LoVo (cell line): ENCODE measurements around the gene SMIM28.
"Not testable (repeated sequence)": the region's sequence is repeated elsewhere in the genome, so short reads cannot be mapped to it uniquely, and the experiment has no call there.

Experiments
- DNase-seq: peaks from one replicate; pipeline ENCODE4 v3.0.0-alpha.2; 2016; ENCODE audit warnings: low spot score

The SMIM28 gene

GRCh38 chr6:138377844-138378243, at the start of gene SMIM28:
TSS of gene SMIM28 (plus strand) at chr6:138377905. CDS start at chr6:138378073, 168 bp downstream.
- no peak for DNase-seq

DNA sequence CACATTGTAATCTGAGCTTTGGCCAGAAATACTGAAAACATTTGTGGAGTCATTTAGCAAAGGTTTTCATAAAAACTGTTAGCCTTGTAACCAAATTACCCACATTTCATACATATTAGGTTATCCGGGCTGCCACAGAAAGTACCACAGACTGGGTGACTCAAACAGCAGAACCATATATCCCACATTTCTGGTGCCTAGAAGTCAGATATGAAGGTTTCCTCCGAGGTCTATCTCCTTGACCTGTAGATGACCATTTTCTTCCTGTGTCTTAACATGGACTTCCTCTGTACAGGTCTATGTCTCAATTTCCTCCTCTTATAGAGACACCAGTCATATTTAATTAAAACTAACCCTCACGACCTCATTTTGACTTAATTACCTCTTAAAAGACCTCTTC, 49.5 kb upstream of the SMIM28 start:
- DNase-seq = no peak

GRCh38 chr6:138330763-138331162, 46.9 kb upstream of the SMIM28 start:
- DNase-seq = no peak

DNA sequence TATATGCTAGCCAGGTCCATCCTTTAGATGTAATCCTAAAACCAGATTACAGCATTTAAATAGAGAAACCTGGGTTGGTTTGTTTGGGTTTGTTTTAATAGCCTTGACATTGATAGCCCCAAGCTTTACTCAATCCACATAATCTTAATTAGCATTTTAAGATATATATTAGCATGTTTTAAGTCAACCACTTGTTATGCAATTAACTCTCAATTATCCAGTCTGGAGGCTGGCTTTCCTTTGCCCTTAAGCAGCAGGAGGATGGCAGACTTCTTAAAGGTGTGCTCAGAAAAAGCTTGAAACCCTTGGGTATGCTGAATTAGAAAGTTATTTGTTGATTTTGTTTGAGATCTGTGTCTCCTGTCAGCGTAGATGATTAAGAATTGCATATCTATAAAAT, 46.3 kb upstream of the SMIM28 start:
- DNase-seq = no peak

- DNase-seq = no peak
These were observed 45.7 kb upstream of the SMIM28 start for GRCh38 chr6:138331984-138332383.

DNA sequence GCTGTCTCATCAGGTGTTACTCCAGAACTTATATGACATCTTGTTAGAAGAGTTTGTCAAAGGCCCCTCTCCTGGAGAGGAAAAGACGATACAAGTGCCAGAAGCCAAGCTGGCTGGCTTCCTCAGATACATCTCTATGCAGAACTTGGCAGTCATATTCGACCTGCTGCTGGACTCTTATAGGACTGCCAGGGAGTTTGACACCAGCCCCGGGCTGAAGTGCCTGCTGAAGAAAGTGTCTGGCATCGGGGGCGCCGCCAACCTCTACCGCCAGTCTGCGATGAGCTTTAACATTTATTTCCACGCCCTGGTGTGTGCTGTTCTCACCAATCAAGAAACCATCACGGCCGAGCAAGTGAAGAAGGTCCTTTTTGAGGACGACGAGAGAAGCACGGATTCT, 43.7 kb upstream of the SMIM28 start:
- DNase-seq = no peak

DNA sequence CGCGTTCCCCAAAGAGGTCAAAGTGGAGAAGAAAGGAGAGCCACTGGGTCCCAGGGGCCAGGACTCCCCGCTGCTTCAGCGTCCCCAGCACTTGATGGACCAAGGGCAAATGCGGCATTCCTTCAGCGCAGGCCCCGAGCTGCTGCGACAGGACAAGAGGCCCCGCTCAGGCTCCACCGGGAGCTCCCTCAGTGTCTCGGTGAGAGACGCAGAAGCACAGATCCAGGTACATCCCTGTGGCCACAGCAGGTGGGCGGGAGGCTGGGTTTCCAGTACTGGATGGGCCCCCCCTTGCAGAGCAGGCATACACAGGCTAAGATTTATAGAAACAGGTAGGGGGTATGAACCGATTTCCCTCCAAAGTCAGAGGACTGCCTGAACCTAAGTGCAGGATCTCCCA, 42.7 kb upstream of the SMIM28 start:
- DNase-seq = no peak

- no peak for DNase-seq
These were observed 41.5 kb upstream of the SMIM28 start for GRCh38 chr6:138336221-138336620.

GRCh38 chr6:138337076-138337475, 40.6 kb upstream of the SMIM28 start:
- no peak for DNase-seq

DNA sequence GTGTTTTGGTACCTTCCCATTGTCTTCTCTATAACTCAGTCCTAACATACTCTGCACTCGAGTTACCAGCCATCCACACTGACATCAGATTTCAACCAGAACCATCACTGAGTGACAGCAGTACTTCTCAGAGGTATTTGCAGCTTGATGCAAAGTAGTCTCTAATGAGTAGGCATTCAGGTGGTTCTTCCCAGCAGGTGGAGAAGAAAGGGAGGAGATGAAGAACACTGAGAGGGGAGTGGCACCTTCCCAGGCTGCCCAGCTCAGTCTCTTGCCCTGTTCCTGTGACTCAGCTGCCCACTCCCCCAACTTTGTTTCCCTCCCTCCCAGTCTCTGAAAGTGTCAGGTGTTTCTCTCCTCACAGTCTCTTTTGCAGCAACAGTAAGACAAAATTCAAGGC, 38.7 kb upstream of the SMIM28 start:
- no peak for DNase-seq

GRCh38 chr6:138341176-138341575, 36.5 kb upstream of the SMIM28 start:
- no peak for DNase-seq

GRCh38 chr6:138343112-138343511, 34.6 kb upstream of the SMIM28 start:
- no peak for DNase-seq

DNA sequence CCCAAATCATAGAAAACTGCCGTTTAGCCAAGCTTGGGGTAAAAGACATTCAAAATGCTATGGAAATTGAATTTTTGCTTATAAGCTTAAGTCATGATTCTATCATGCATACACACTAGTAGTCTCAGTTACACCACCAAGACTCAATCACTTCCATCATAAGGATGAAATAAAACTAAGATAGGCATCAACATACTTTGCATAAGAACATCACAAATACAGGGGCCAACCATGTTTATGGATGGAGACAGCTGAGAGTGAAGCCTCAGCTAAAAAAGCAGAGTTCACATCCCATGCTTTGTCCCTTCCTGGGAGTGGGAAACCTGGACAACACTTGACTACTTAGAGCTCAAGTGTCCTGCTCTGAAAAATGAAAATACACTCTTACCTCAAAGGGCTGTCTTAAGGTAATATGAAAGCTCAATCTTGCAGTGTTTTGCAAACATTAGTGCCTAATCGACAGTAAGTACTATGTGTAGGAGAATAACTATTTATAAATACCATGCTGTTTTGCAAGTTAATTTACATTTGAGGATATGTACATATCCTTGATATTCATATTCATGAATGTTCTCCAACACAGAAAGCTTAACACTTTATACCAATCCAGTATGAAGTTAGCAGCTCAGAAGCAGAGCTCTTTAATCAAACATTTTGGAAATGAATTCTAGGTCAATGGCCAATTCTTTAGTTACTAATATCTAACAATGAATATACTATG, 32.0 kb upstream of the SMIM28 start:
- DNase-seq = no peak

GRCh38 chr6:138346302-138347195, 31.2 kb upstream of the SMIM28 start:
- DNase-seq = no peak

- no peak for DNase-seq
These were observed 29.8 kb upstream of the SMIM28 start for GRCh38 chr6:138347864-138348263.

DNA sequence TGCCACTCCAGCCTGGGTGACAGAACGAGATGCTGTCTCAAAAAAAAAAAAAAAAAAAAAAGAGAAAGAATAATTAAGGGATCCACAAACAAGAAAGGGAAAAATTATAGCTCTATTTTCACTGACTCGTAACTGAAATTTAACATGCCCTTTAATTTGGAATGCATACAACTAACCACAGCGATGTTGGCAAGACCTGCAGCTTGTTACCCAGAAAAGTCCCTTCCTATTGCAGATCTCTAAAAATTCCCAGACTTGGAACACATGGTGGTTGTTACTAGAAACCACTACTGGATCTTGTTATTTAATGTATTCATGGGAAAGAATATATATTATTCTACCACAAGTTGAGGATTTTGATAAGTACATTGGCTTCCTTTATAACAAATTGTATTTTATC, 27.8 kb upstream of the SMIM28 start:
- DNase-seq = no peak

DNA sequence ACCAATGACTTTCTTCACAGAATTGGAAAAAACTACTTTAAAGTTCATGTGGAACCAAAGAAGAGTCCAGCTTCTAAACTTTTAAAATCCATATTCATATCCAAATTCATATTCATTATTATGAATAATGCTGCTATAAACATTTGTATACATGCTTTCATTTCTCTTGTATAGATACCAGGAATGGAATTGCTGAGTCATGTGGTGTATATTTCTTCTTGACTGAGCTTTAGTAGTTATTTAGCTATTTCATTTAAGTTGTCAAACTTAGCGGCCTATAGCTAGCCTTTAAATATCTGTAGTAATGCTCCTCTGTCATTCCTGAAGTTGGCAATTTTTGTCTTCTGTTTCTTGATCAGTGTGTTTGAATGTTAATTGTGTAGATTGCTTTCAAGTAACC, 19.8 kb upstream of the SMIM28 start:
- no peak for DNase-seq

GRCh38 chr6:138368684-138369083, 9.0 kb upstream of the SMIM28 start:
- not testable (repeated sequence) for DNase-seq

- no peak for DNase-seq
These were observed 6.9 kb upstream of the SMIM28 start for GRCh38 chr6:138370631-138371451.

- DNase-seq = no peak
These were observed 6.3 kb upstream of the SMIM28 start for GRCh38 chr6:138371452-138371711.

DNA sequence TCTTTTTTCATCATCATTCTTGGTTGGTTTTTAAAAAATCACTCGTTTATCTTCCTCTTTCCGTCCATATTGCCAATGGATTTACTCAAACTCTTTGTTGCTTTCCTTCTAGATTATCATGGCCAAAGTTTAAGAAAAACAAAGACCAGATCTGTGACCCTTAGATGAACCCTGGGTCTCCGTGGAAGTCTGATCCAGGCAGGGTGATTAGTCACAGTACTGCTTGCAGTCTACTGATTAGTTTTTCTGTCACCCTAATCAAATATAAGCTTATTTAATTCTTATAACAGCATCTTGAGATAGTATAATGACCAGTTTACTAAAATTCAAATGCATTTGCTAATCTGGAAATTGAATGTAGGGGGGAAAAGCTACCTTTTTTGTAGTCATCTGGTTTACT, 6.0 kb upstream of the SMIM28 start:
- DNase-seq = no peak

GRCh38 chr6:138372711-138373463, 4.8 kb upstream of the SMIM28 start:
- DNase-seq = no peak
